Measurements from ENCODE around the gene AFF2. TPM values are rescaled to one million over a fixed set of nuclear protein-coding genes. Genes with fewer than 3 reads are reported as not detected.

The AFF2 gene
- polyA plus RNA-seq, 1 of the 3 experiments (the other 2 are of a cell fraction): not detected

GRCh38 chrX:149003863-149004660 lies 503.6 kb downstream of the AFF2 start:
- Histone ChIP-seq H3K4me1 (ENCODE audit: control insufficient read depth in 1 of 2, insufficient read depth in 2 of 2, low read depth in 1 of 2, low read length in 1 of 2) (no peaks in the 10 kb centered on the region), H3K79me2 (ENCODE audit: insufficient read depth) (no peaks in the 10 kb centered on the region)

DNA sequence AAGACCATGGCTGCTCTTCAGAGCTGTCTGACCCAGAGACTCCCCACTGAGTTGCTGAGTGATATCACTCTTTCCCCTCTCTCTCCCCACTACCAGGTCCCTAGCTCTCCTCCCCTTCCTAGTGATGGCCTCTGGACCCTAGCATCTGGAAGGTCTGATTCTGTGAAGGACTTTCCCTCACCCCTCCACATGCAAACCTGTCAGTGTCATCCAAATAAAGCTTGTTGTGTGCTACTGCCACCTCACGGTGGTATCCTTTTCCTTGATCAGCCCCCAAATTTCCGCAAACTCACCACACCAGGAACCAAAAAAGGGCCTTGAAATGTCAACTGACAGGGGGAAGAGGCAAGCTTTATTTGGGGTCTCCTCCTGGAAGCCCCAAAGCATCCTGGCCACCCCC lies 504.5 kb downstream of the AFF2 start:
- no peaks in the 10 kb centered on the region for H3K79me2 ChIP-seq (ENCODE audit: insufficient read depth)
- H3K9me2 ChIP-seq: no peaks in the 10 kb centered on the region
- WGBS (ENCODE audit: low lambda C conversion rate): 4% methylated on average over 2 of the region's 2 CpGs
- H3F3A ChIP-seq (replicated peaks; ENCODE audit: insufficient read depth): no peaks in the 10 kb centered on the region
- no peak overlapping the region for H3K9ac ChIP-seq
- H3K27ac ChIP-seq (ENCODE audit: low read depth in 2 of 2, low read length in 1 of 2): no peak overlapping the region
- H3K4me1 ChIP-seq (ENCODE audit: control insufficient read depth in 1 of 2, insufficient read depth in 2 of 2, low read depth in 1 of 2, low read length in 1 of 2): no peaks in the 10 kb centered on the region
- H3K4me2 ChIP-seq: no peak overlapping the region
- H3K27me3 ChIP-seq (ENCODE audit: insufficient read depth): no peaks in the 10 kb centered on the region
- no peaks in the 10 kb centered on the region for H3K9me3 ChIP-seq
- CTCF ChIA-PET: interaction anchor here (1.6 kb wide), 1 partner anchor 8 kb away, joined by 4 read pairs; no protein-coding TSS in a partner anchor
- no peak for DNase-seq
- H3K4me3 ChIP-seq (ENCODE audit: low read depth in 2 of 2, low read length in 1 of 2): no peak overlapping the region
- no peaks in the 10 kb centered on the region for H4K20me1 ChIP-seq (ENCODE audit: insufficient read depth)
- no peak for TF ChIP-seq POLR2AphosphoS5 (IDR thresholded peaks at IDR 0.05; ENCODE audit: low read depth, low read length)
- no peak for TF ChIP-seq JUND (IDR thresholded peaks at IDR 0.05)
- no peak for TF ChIP-seq TAF1 (IDR thresholded peaks at IDR 0.05; ENCODE audit: borderline replicate concordance, low read depth, low read length)
- TF ChIP-seq TEAD4 (IDR thresholded peaks at IDR 0.05; ENCODE audit: borderline replicate concordance, insufficient read depth): no peak
- TF ChIP-seq RAD21 (IDR thresholded peaks at IDR 0.05; ENCODE audit: low read length): no peak
- no peak for TF ChIP-seq RCOR1 (IDR thresholded peaks at IDR 0.05; ENCODE audit: low read length)
- no peak for TF ChIP-seq CHD2 (IDR thresholded peaks at IDR 0.05; ENCODE audit: low read length, partially characterized antibody)
- no peak for TF ChIP-seq CTCF (IDR thresholded peaks at IDR 0.05)
- TF ChIP-seq, protein P1, sequence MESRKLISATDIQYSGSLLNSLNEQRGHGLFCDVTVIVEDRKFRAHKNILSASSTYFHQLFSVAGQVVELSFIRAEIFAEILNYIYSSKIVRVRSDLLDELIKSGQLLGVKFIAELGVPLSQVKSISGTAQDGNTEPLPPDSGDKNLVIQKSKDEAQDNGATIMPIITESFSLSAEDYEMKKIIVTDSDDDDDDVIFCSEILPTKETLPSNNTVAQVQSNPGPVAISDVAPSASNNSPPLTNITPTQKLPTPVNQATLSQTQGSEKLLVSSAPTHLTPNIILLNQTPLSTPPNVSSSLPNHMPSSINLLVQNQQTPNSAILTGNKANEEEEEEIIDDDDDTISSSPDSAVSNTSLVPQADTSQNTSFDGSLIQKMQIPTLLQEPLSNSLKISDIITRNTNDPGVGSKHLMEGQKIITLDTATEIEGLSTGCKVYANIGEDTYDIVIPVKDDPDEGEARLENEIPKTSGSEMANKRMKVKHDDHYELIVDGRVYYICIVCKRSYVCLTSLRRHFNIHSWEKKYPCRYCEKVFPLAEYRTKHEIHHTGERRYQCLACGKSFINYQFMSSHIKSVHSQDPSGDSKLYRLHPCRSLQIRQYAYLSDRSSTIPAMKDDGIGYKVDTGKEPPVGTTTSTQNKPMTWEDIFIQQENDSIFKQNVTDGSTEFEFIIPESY (IDR thresholded peaks at IDR 0.05; ENCODE audit: borderline replicate concordance, low read depth): no peak
- TF ChIP-seq RXRA (IDR thresholded peaks at IDR 0.05; ENCODE audit: borderline replicate concordance, low read depth): no peak
- TF ChIP-seq GATA2 (CRISPR knock-in tag; IDR thresholded peaks at IDR 0.05): no peak
- TF ChIP-seq FOXJ3 (CRISPR knock-in tag; IDR thresholded peaks at IDR 0.05): no peak
- no peak for TF ChIP-seq MEF2A (IDR thresholded peaks at IDR 0.05; ENCODE audit: borderline replicate concordance, low read depth)
- TF ChIP-seq, protein P2, sequence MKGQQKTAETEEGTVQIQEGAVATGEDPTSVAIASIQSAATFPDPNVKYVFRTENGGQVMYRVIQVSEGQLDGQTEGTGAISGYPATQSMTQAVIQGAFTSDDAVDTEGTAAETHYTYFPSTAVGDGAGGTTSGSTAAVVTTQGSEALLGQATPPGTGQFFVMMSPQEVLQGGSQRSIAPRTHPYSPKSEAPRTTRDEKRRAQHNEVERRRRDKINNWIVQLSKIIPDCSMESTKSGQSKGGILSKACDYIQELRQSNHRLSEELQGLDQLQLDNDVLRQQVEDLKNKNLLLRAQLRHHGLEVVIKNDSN (IDR thresholded peaks at IDR 0.05; ENCODE audit: borderline replicate concordance, low read depth): no peak
- no peaks in the 10 kb centered on the region for H3K36me3 ChIP-seq (replicated peaks in 1 of 2; ENCODE audit: control insufficient read depth in 1 of 2, insufficient read depth in 2 of 2, low read length in 1 of 2)
- POLR2A ChIA-PET: no interaction called here
- H2AFZ ChIP-seq (ENCODE audit: low read depth): no peak overlapping the region

More at GRCh38 chrX:149003863-149004660, 503.6 kb downstream of the AFF2 start:
- H3K4me3 ChIP-seq (ENCODE audit: low read depth in 2 of 2, low read length in 1 of 2): no peak overlapping the region
- no peaks in the 10 kb centered on the region for H3K36me3 ChIP-seq (replicated peaks in 1 of 2; ENCODE audit: control insufficient read depth in 1 of 2, insufficient read depth in 2 of 2, low read length in 1 of 2)
- H3K27me3 ChIP-seq (ENCODE audit: insufficient read depth): no peaks in the 10 kb centered on the region
- no peak for DNase-seq
- H4K20me1 ChIP-seq (ENCODE audit: insufficient read depth): no peaks in the 10 kb centered on the region
- ChIA-PET CTCF (interaction anchor here (0.9 to 1.6 kb wide), 2 partner anchors 7 to 18 kb away, joined by 3 to 4 read pairs; no protein-coding TSS in a partner anchor), POLR2A (no interaction called here)
- 1% methylated on average over 5 of the region's 5 CpGs for WGBS (ENCODE audit: low lambda C conversion rate)
- H3F3A ChIP-seq (replicated peaks; ENCODE audit: insufficient read depth): no peaks in the 10 kb centered on the region
- TF ChIP-seq TCF12 (IDR thresholded peaks at IDR 0.05): no peak
- no peak for TF ChIP-seq SMC3 (IDR thresholded peaks at IDR 0.05; ENCODE audit: low read depth, low read length)
- TF ChIP-seq, protein P3, sequence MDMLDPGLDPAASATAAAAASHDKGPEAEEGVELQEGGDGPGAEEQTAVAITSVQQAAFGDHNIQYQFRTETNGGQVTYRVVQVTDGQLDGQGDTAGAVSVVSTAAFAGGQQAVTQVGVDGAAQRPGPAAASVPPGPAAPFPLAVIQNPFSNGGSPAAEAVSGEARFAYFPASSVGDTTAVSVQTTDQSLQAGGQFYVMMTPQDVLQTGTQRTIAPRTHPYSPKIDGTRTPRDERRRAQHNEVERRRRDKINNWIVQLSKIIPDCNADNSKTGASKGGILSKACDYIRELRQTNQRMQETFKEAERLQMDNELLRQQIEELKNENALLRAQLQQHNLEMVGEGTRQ (IDR thresholded peaks at IDR 0.05; ENCODE audit: borderline replicate concordance, low read depth, low read length): no peak
- TF ChIP-seq EZH2phosphoT487 (IDR thresholded peaks at IDR 0.05; ENCODE audit: borderline replicate concordance, low read depth): no peak
- no peaks in the 10 kb centered on the region for H3K9me2 ChIP-seq
- no peak overlapping the region for H3K9ac ChIP-seq
- H3K27ac ChIP-seq (ENCODE audit: low read depth in 2 of 2, low read length in 1 of 2): no peak overlapping the region
- H2AFZ ChIP-seq (ENCODE audit: low read depth): no peak overlapping the region
- no peak overlapping the region for H3K4me2 ChIP-seq
- H3K9me3 ChIP-seq: no peaks in the 10 kb centered on the region

Data from SK-N-SH (cell line).